ENCODE data around the gene VSTM2A.

GRCh38 chr7:54546986-54547314, 4.8 kb downstream of the VSTM2A start:
- TF ChIP-seq CTCF (IDR thresholded peaks at IDR 0.05; ENCODE audit: low read depth, low read length, missing input control) (no peak), GABPA (IDR thresholded peaks at IDR 0.05 in 1 of 2, conservative IDR thresholded peaks at IDR 0.05 in 1 of 2) (no peak), YY1 (IDR thresholded peaks at IDR 0.05) (no peak), RAD21 (IDR thresholded peaks at IDR 0.05) (no peak), HNF4A (conservative IDR thresholded peaks at IDR 0.05) (no peak), REST (IDR thresholded peaks at IDR 0.05) (no peak), TAF1 (conservative IDR thresholded peaks at IDR 0.05) (no peak)

Data from liver (tissue), 3 donors.